Activated CD8-positive, alpha-beta memory T cell treated with anti-CD3 and anti-CD28 coated beads, Interleukin-2, amount 50 U/mL, for 1 hour (primary cell): ENCODE measurements around the gene NPHS1.
"Not testable (repeated sequence)": the region's sequence is repeated elsewhere in the genome, so short reads cannot be mapped to it uniquely, and the experiment has no call there.

Experiments
- DNase-seq: peaks from one replicate; pipeline ENCODE4 v3.0.0-alpha.2; 2020; ENCODE audit errors: extremely low read depth

Gene NPHS1

GRCh38 chr19:35879770-35880317 lies 27.5 kb upstream of the NPHS1 start:
- no peak for DNase-seq

GRCh38 chr19:35879068-35879467 lies 26.8 kb upstream of the NPHS1 start:
- DNase-seq = no peak

GRCh38 chr19:35874392-35874930 lies 22.2 kb upstream of the NPHS1 start:
- DNase-seq = no peak

- no peak for DNase-seq
Measured at GRCh38 chr19:35872180-35872579, 19.9 kb upstream of the NPHS1 start.

- no peak for DNase-seq
Measured at GRCh38 chr19:35871611-35872010, 19.3 kb upstream of the NPHS1 start.

GRCh38 chr19:35870798-35871197 lies 18.5 kb upstream of the NPHS1 start:
- no peak for DNase-seq

GRCh38 chr19:35870124-35870736 lies 17.9 kb upstream of the NPHS1 start:
- not testable (repeated sequence) for DNase-seq

GRCh38 chr19:35869327-35870123 lies 17.2 kb upstream of the NPHS1 start:
- peak; percentile 38 for DNase-seq

GRCh38 chr19:35868823-35869326 lies 16.6 kb upstream of the NPHS1 start:
- no peak for DNase-seq

- DNase-seq = no peak
Measured at GRCh38 chr19:35868172-35868822, 16.0 kb upstream of the NPHS1 start, which contains the start of gene APLP1. Gene APLP1, plus strand, starts transcription at chr19:35868574. Its CDS starts 63 bp downstream, at chr19:35868637.

GRCh38 chr19:35863018-35863417 lies 10.7 kb upstream of the NPHS1 start:
- no peak for DNase-seq

- DNase-seq = no peak
Measured at GRCh38 chr19:35862528-35862927, 10.2 kb upstream of the NPHS1 start.

- DNase-seq = no peak
Measured at GRCh38 chr19:35861640-35862160, 9.4 kb upstream of the NPHS1 start.

- DNase-seq = no peak
Measured at GRCh38 chr19:35860818-35861639, 8.7 kb upstream of the NPHS1 start.

GRCh38 chr19:35860436-35860817 lies 8.1 kb upstream of the NPHS1 start:
- no peak for DNase-seq

- no peak for DNase-seq
Measured at GRCh38 chr19:35859414-35859813, 7.1 kb upstream of the NPHS1 start.

- DNase-seq = no peak
Measured at GRCh38 chr19:35858311-35858710, 6.0 kb upstream of the NPHS1 start.

GRCh38 chr19:35856546-35857149 lies 4.3 kb upstream of the NPHS1 start, which contains the start of gene KIRREL2:
Gene KIRREL2, plus strand, starts transcription at chr19:35856911. Its CDS starts 209 bp downstream, at chr19:35857120.
- no peak for DNase-seq

- DNase-seq = no peak
Measured at GRCh38 chr19:35853038-35853756, 893 bp upstream of the NPHS1 start.
